ENCODE data around the gene BBS7.

The BBS7 gene

GRCh38 chr4:121791481-121791880 is 78.8 kb downstream of the BBS7 start:
- no peak for DNase-seq (ENCODE audit: low read depth, low spot score)

DNA sequence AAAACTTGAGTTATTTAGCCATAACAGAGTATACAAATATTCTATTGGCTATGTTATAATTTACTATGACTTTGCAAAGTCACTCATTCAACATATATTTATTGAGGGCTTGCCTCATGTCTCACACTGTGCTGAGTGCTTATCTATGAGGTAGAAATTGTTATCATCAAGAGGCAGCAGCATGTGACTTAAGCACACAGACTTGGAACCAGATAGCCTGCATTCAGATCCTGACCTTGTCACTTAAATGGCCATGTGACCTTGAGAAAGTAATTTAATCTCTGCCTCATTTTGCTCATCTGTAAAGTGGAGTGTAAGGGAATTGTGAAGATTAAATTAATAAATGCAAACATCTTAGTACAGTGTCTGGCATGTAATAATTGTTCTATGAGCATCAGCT is 79.3 kb downstream of the BBS7 start:
- no peak for DNase-seq (ENCODE audit: low read depth, low spot score)

DNA sequence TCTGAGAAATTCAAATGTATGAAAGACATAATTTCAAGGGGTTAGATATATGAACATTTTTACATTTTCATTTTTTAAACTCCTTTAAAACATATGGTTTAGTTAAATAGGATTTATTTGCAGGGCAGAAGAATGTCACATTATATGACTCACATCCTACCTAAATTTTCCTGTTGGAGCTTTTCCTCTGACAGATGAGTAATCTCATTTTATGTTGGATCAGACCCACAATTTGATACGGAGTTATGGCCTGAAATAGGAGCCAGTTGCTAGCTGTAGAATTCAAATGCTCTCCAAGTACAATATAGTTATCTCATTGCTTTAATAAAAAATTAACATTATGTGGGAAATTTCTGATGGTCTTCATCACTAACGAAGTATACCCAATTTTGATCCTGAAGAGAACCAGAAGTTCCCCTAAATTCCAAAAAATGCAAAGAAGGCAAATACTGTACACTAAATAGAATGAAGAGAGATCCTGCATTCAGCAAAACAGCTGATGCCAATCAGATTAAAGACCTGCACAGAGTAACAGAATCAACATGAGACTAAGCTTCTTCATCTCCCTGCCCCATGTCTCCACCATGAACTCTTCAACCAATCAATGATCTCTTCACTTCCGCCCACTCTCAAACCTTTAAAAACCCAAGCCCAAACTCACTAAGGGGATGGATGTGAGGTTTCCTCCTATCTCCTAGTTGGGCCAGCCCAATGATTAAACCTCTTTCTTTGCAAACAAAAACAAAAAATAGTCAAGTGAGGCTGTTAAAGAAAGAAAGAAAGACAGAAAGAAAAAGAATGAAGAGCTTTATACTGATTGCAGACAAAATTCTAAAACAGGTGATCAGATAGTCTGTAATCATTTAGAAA is 80.1 kb downstream of the BBS7 start:
- DNase-seq (ENCODE audit: low read depth, low spot score): no peak

DNA sequence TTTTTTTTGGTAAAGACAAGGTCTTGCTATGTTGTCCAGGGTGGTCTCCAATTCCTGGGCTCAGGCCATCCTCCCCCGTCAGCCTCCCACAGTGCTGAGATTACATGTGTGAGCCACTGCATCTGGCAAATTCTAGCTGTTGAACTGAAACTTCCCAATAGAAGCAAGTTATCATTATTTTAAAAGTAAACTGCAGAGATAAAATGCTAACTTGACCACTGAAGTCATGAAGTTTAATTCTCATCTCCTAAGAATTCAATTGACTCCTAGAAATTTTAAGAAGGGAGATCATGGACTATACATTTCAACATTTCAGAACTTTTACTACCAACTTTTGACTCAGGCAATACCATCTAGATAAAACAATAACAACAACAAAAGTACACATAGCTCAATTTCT is 80.8 kb downstream of the BBS7 start:
- DNase-seq (ENCODE audit: low read depth, low spot score): no peak

GRCh38 chr4:121788896-121789295 is 81.4 kb downstream of the BBS7 start:
- no peak for DNase-seq (ENCODE audit: low read depth, low spot score)

GRCh38 chr4:121786221-121786620 is 84.1 kb downstream of the BBS7 start:
- DNase-seq (ENCODE audit: low read depth, low spot score): no peak

- no peak for DNase-seq (ENCODE audit: low read depth, low spot score)
Measured at GRCh38 chr4:121785479-121785878, 84.8 kb downstream of the BBS7 start.

DNA sequence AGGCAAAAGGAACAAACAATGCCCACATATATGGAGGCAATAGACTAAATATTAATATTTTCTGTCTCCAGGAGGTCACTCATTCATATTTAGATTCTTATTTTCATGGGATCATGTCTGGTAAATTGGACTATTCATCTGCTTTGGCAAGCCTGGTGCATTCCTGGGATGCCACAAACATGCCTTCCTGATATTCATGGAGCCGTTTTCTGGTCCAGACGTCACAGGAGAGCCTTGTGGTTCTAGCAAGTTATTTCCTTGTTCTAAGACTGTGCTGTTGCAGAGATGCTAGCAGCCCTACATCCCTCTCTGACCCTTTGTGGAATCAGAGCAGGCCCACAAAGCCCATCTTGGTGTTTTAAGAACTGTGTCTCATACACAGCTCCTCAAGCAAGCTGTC is 85.3 kb downstream of the BBS7 start:
- no peak for DNase-seq (ENCODE audit: low read depth, low spot score)

DNA sequence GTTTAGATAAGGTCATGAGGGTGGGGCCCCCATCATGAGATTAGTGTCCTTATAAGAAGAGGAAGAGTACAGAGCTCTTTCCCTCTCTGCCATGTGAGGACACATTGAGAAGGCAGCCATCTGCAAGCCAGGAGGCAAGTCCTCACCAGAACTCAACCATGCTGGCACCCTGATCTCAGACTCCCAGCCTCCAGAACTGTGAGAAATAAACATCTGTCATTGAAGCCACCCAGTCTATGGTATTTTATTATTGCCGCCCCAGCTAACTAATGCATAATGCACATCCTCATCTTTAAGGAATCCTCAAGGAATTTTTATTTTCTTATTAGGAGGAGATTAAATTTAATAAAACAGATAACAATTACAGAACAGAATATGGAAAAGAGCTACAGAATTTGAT is 85.9 kb downstream of the BBS7 start:
- no peak for DNase-seq (ENCODE audit: low read depth, low spot score)

- DNase-seq (ENCODE audit: low read depth, low spot score): no peak
Measured at GRCh38 chr4:121783210-121783609, 87.1 kb downstream of the BBS7 start.

DNA sequence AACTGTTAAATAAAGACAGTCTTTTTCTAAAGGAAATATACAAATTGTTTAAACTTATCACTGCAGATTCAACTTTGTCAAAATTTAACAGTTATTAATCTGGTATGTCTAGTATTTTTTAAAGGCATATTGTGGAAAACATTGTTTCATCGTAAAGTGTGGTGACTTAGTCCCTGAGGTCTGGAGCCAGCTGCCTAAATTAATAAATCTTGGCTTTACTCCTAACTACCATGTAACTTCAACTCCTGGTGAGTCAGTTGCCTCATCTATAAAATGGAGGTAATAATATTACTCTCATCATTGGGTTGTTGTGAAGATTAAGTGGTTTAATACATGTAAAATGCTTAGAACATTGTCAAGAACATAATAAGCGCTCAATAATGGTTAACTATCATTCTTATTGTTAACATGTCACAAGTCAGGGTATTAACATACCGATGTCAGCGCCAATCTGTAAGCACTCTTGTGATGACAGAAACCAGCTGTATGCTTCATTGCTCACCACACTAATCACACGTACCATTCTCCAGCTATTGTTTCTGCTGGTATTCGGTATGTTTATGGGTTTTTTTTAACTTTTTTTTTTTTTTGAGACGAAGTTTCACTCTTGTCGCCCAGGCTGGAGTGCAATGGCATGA is 91.2 kb downstream of the BBS7 start:
- no peak for DNase-seq (ENCODE audit: low read depth, low spot score)

DNA sequence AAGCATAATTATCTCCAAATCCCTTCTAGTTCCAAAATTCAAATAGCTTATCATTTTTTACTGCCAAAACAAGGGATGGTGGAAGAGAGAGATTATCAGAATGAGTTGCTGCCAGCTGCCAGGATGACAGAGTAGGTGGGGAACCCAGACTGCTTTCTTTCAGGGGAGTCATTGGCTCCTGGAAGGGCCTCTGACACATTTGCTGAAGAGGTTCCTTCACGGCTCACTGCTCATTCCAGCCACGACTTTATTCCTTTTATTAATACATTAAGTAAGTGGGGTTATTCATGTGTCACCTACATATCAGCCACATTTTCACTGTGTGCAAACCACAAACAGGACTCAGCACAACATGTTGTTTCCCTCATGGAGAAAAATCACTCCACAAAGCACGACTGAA is 92.6 kb downstream of the BBS7 start:
- DNase-seq (ENCODE audit: low read depth, low spot score): no peak

DNA sequence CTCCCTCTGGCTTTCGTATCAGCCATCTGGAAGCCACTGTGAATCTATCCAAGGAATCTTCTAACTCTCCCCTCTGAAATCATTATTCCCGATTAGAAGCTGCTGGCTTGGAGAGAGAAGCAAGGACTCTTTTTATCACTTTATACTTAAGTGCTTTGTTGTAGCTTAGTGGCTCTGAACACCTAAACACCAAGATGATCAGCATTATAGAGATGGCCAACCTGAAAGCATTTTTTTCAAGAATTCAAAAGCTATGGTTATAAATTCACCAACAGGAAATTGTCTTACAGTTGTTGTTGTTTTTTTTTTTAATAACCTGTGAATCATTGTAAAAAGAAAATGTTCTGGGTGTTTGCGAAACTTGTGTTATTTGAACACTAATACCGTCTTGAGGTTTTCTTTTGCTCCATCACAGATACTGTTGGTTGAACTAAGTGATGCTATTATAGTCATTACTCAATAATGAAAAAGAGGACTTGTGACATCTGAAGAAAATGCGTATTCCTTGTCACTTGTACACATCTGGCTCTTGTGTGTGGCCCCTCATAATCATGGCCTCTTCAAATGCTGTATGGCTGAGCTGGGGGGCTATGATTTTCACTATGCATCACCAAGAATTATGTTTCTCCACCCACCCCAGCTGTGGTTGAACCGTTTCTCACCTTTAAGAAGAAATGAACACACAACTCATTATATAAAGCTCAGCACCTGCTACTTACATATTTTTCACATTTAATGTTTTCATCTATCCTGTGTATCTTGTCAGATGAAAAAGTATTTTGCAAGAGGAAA is 93.5 kb downstream of the BBS7 start:
- DNase-seq (ENCODE audit: low read depth, low spot score): no peak
